GM18519 (cell line): ENCODE measurements around the gene TMED3.
"Not testable (repeated sequence)": the region's sequence is repeated elsewhere in the genome, so short reads cannot be mapped to it uniquely, and the experiment has no call there.

Experiments
- ATAC-seq: cut with Tn5 transposase; IDR thresholded peaks from one replicate; pipeline ENCODE4 v1.9.1; 2021; ENCODE audit warnings: mild to moderate bottlenecking, moderate library complexity; ENCODE audit not compliant: unreplicated experiment, low FRiP score

The TMED3 gene

DNA sequence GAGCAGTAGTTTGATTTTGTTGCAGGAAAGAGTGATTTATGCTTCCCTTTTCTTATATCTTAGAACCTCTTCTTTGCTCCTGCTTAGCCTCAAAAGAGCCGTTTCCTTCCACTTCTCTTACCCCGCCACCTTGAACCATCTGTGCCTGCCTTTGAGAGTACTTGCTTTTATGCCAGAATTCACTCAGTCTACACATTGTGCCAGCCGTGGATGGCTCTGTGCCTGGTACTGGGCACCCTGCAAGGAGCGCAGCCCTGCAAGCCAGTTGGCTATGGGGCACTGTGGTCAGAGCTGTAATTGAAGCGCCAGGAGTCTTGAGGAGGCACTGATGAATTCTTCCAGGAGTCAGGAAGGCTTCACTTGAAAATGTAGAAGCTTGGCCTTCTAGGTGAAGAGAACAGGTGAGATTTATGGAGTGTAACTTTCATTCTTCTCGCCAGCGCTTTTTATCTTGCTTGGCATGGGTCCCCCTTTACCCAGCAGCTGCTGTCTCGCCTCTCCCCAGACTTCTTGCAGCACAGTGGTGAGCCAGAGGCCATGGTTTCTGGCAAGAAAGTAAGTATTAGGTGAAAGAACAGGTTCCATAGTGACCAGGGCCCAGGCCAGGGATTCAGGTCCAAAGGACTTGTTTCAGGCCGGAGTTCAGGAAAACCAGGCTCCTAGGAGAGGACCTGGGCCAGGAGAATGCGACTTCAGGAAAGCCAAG lies 4.9 kb downstream of the TMED3 start:
- no peak for ATAC-seq

GRCh38 chr15:79316864-79317263 lies 6.0 kb downstream of the TMED3 start:
- no peak for ATAC-seq

- ATAC-seq: not testable (repeated sequence)
Observed at GRCh38 chr15:79319973-79320372, 9.1 kb downstream of the TMED3 start.

GRCh38 chr15:79321876-79322275 lies 11.0 kb downstream of the TMED3 start:
- ATAC-seq: no peak

DNA sequence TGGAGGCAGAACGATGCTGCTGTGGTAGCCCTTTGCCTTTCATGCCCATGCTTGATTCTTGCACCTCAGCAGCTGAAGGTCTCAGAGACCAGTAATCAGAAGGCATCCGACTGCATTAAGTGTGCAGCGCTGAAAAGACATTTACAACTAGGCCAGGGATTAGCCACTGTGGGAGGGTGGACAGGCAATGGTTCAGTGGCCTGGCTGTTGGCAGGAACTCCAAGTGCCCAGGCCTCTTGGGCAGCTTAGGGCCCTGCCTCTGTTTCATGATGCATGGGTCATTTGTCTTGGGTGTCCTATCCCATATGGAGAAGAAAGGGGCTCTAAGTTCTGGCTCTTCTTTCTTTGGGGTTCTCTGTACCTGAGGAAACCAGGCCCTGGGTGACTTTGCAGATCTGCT lies 11.4 kb downstream of the TMED3 start:
- no peak for ATAC-seq

GRCh38 chr15:79322945-79323344 lies 12.0 kb downstream of the TMED3 start:
- no peak for ATAC-seq

DNA sequence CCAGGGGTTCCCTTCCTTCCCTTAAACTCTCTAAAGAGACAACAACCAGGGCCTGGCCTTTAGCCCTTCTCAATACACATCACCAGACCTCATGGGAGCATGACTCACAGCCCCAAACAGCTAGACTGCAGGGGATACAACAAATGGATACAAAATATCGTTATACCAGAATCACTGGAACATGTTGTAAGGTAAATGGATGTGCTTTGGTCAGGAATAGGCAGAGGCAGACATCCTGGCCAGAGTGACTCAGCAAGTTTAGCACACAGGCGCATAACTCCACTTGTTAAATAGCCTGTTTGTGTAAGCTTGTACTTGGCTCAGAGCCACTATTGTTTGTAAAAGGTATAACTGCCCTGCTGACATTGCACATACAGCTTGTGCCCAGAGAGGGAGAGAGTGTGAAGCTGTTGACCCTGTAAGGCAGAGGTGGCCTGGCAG lies 18.3 kb downstream of the TMED3 start:
- ATAC-seq: no peak

DNA sequence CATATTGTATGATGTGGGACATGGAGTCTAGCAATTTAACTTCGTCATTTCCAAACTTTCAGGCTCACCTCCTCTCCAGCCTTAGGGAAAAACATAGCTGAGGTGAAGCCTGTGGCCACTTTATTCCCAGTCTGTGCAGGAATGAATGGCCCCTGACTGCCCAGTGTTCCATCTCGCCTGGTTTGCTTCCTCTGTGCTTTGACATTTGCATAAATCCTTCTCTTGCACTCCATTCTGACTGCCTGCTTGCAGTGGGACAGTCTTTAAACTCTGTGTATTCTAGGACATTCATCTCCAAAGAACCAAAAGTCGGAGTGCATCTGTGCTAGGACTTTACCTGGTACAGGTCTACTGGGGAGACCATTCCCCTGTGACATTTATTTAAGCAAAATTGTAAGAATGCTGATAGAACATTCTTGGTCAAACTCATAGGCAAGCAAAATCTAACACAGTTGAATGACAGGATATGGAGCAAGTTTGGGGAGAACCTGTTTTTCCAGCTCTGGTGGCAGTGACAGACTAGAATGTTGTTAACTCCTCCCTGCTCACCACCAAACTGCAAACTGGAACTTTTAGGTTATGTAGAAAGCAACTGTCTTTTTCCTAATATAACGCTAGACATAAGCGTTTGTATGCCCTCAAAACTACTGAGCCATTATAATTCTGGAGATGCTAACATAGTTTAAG lies 22.1 kb downstream of the TMED3 start:
- no peak for ATAC-seq

GRCh38 chr15:79337591-79337990 lies 26.7 kb downstream of the TMED3 start:
- ATAC-seq: no peak

DNA sequence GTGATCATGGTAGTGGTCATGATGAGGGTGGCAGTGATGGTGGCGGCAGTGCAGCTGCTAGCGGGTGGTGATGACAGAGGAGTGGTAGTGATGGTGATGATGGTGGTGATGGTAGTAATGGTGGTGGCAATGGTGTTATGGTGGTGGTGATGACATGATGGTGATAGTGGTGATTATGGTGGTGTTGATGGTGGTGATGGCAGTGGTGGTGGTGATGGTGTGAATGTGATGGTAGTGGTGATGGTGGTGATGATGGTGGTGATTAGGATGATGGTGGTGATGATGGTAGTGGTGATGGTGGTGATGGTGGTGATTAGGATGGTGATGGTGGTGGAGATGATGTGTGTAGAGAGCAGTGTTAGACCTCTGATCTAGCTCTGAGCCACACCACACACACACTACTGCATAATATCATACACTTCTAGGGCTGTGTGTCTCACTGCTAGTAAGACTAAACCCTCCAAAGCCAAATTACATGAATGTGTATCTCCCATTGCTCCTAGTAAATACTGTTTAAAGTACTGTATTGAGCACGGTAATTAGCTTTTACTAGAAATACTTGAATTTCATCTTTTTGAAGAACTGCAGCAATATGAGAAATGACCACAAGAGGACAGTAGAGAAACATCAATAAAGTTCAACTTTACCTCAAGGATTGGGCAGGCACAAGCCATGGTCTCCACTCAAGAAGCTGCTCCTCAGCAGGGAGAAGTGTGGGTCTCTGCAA lies 28.8 kb downstream of the TMED3 start:
- ATAC-seq: no peak

DNA sequence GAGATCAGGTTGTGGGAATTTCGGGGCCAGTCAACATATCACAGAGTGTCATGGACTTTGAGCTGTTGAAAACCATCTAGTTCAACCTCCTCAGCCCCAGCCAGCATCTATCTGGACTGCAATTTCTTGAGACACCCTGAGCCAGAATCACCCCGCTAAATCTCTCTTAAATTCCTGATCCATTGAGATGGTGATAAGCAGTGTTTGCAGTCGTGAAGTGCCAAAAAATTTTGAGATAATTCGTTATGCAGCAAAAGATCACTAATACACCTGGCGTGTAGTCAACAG lies 29.3 kb downstream of the TMED3 start:
- no peak for ATAC-seq

- no peak for ATAC-seq
Observed at GRCh38 chr15:79341396-79341795, 30.5 kb downstream of the TMED3 start.

DNA sequence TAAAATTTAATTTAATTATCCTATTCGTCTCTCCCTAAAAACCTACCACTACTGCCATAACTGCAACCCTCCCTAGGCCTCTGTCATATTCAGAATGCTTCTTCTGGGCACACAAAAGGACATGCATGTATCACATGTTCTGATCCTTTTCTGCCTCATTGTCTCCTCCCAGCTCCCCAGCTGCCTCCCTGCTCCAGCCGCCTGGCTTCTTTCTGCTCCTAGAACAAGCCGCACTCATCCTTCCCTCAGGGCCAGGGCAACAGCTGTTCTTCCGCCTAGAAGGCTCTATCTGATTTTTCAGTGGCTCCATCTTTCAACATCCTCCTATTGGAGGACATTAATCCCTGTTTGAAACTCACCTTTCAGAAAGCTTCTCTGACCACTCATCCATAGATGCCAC lies 38.6 kb downstream of the TMED3 start:
- ATAC-seq: no peak

DNA sequence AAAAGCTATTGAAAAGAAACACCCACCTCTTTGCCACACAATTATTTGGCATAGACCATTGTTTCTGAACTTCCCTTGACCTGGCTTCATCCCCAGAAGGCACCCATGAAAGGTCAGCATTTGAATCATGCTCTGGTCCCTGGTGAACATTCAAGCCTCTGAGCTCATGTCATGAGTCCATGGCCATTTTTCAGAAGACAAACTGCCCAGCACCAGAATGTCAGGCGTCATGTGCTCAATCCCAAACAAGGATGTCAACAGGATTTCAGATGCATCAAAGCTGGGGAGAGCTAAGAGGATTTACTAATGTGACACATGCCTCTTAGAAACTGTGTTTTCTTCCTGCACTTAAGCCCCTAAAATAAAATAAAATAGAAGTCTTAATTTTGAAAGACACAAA lies 41.3 kb downstream of the TMED3 start:
- no peak for ATAC-seq

GRCh38 chr15:79357566-79357965 lies 46.7 kb downstream of the TMED3 start:
- ATAC-seq: no peak

DNA sequence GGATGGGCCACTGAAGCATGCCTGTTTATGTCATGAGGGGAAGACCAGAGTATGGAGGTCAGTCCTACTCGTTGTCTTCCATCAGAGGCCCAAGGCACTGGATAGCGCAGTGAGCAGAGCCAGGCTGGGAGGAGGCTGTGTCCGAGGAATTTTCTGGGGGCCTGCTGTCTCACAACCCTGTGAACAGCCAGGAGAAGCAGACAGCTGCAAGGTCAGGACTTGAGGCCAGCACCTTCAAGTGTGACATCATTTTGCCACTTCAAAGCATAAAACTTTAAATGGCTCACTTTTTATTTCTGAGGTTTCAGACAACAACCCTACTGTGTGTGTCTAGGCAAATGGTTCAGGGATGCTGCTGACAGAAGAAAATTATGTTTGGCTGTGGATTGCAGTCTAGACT lies 47.2 kb downstream of the TMED3 start:
- no peak for ATAC-seq

DNA sequence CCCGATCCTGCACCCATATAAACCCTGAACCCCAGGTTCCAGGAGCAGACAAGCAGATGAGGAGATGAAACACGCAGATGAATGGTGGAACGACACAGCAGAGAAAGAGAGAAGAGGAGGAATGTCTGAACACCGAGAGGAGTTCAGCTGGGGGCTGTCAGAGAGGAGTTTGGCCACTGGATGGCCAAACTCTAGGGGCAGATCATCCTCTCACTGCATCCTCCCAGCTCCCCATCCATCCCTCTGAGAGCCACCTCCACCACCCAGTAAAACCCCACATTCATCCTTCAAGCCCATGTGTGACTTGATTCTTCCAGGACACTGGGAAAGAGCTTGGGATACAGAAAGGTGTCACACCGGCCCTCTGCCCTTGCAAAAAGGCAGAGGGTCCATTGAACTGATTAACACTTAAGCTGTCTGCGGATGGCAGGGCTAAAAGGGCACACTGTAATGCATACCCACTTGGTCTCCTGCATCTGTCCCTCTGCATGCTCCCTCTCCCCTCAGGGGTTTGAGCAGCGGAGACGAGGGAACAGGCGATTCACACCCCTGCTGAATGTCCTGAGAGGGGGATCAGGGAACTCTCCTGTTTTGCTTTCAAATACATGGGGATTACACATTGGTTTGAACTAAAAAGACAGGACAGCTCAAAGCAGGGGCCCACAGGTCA lies 53.8 kb downstream of the TMED3 start:
- ATAC-seq: no peak

GRCh38 chr15:79365765-79366164 lies 54.9 kb downstream of the TMED3 start:
- ATAC-seq: no peak

- ATAC-seq: no peak
Observed at GRCh38 chr15:79366691-79367090, 55.8 kb downstream of the TMED3 start.

DNA sequence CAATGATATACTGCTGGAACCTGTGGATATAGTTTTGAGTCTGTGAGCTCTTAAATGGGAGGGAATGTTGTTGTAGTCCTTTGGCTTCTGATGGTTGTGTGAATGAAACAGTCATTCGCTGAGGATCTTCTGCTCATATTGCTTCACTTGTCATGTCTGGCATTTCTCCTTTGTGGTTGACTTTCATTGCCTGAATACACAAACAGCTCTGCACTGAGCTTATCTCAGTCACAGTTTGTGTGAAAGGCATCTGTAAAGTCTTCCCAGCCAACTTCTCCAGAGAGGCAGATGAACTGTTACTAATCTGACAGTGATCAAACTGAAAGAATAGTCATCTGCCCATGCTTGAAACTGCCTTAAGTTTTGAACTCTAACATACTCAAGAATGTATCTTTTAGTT lies 59.8 kb downstream of the TMED3 start:
- ATAC-seq: no peak

DNA sequence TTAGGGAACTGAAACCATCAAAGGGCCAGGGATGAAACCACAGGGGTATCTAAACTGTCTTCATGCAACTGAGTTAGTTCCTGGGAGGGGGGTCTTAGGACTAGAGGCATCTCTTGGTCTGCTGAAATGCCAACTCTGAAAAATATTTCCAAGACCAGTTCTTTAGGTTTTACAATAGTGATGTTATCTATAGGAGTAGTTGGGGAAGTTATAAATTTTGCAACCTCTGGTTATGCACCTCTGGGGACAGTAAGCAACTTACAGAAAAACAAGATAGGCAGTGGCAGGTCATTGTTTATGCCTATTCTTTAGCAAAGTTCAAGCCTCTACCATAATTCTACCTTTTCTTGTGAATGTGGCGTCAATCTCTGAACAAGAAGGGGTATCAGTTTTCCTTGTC lies 60.7 kb downstream of the TMED3 start:
- no peak for ATAC-seq
